H9 (cell line): ENCODE data around the gene TSLP. TPM values are rescaled to one million over a fixed set of nuclear protein-coding genes. Genes with fewer than 3 reads are reported as not detected.

ENCODE experiments used
- DNase-seq: peaks from one replicate; pipeline ENCODE4 v3.0.0-alpha.2; 2017
- H2AFZ ChIP-seq: one replicate; pipeline ENCODE4 v1.6.1; 2013; ENCODE audit warnings: mild to moderate bottlenecking, low read length, control low read depth, moderate library complexity
- H2AK5ac ChIP-seq: 2 replicates; pipeline ENCODE4 v1.6.1; 2013; ENCODE audit warnings: low read length, control low read depth, mixed read lengths; ENCODE audit not compliant: insufficient read length
- H2BK120ac ChIP-seq: one replicate; pipeline ENCODE4 v1.6.1; 2013; ENCODE audit warnings: low read depth, mild to moderate bottlenecking, low read length, control low read depth, inconsistent platforms; ENCODE audit not compliant: poor library complexity, severe bottlenecking
- H2BK12ac ChIP-seq: 2 replicates; pipeline ENCODE4 v1.6.1; 2013; ENCODE audit warnings: low read length, control low read depth, mixed read lengths, low read depth; ENCODE audit not compliant: insufficient read length
- H2BK15ac ChIP-seq: 2 replicates; pipeline ENCODE4 v1.6.1; 2013; ENCODE audit warnings: low read depth, low read length, control low read depth
- H2BK20ac ChIP-seq: one replicate; pipeline ENCODE4 v1.6.1; 2013; ENCODE audit warnings: low read depth, mild to moderate bottlenecking, low read length, control low read depth, inconsistent platforms; ENCODE audit not compliant: poor library complexity, severe bottlenecking
- H2BK5ac ChIP-seq: 2 replicates; pipeline ENCODE4 v1.6.1; 2013; ENCODE audit warnings: low read length, control low read depth, mixed read lengths; ENCODE audit not compliant: insufficient read length
- H3K14ac ChIP-seq: 2 replicates; pipeline ENCODE4 v1.6.1; 2013; ENCODE audit warnings: low read length, control low read depth; ENCODE audit not compliant: insufficient read depth
- H3K18ac ChIP-seq: 2 replicates; pipeline ENCODE4 v1.6.1; 2013; ENCODE audit warnings: low read depth, mild to moderate bottlenecking, mixed read lengths, low read length, control low read depth; ENCODE audit not compliant: insufficient read length
- H3K23ac ChIP-seq: 2 replicates; pipeline ENCODE4 v1.6.1; 2013; ENCODE audit warnings: low read length, control low read depth, mixed read lengths, low read depth; ENCODE audit not compliant: insufficient read length
- H3K23me2 ChIP-seq: 2 replicates; pipeline ENCODE4 v1.6.1; 2013; ENCODE audit warnings: low read depth, mild to moderate bottlenecking, mixed read lengths, low read length, control low read depth; ENCODE audit not compliant: insufficient read length, poor library complexity, severe bottlenecking
- H3K27ac ChIP-seq: 2 replicates; pipeline ENCODE4 v1.5.1; 2013; ENCODE audit warnings: low read length, control low read depth, mixed read lengths, low read depth; ENCODE audit not compliant: insufficient read length
- H3K27me3 ChIP-seq: 2 replicates; pipeline ENCODE4 v1.6.1; 2013; ENCODE audit warnings: low read length, control low read depth, inconsistent platforms; ENCODE audit not compliant: insufficient read depth
- H3K4ac ChIP-seq: 2 replicates; pipeline ENCODE4 v1.6.1; 2013; ENCODE audit warnings: low read depth, mild to moderate bottlenecking, control low read depth, inconsistent platforms, low read length, moderate library complexity
- H3K4me1 ChIP-seq: 2 replicates; pipeline ENCODE4 v1.6.1; 2013; ENCODE audit warnings: low read length, control low read depth, inconsistent platforms; ENCODE audit not compliant: insufficient read depth
- H3K4me2 ChIP-seq: 2 replicates; pipeline ENCODE4 v1.6.1; 2013; ENCODE audit warnings: low read length, control low read depth, mixed read lengths; ENCODE audit not compliant: insufficient read length, insufficient read depth
- H3K56ac ChIP-seq: 2 replicates; pipeline ENCODE4 v1.6.1; 2013; ENCODE audit warnings: low read depth, mild to moderate bottlenecking, mixed read lengths, low read length, control low read depth; ENCODE audit not compliant: insufficient read length
- H3K79me1 ChIP-seq: 2 replicates; pipeline ENCODE4 v1.6.1; 2013; ENCODE audit warnings: low read depth, mild to moderate bottlenecking, moderate library complexity, low read length, control low read depth, inconsistent platforms; ENCODE audit not compliant: insufficient read depth, poor library complexity, severe bottlenecking
- H3K79me2 ChIP-seq: 2 replicates; pipeline ENCODE4 v1.6.1; 2013; ENCODE audit warnings: low read length, control low read depth, inconsistent platforms; ENCODE audit not compliant: insufficient read depth
- H3K9ac ChIP-seq: 2 replicates; pipeline ENCODE4 v1.6.1; 2013; ENCODE audit warnings: low read length, control low read depth, mixed read lengths; ENCODE audit not compliant: insufficient read length; ENCODE audit errors: extremely low read depth
- H3K9me3 ChIP-seq: one replicate; pipeline ENCODE4 v1.6.1; 2013; ENCODE audit warnings: low read depth, low read length, inconsistent platforms; ENCODE audit not compliant: control insufficient read depth
- H3T11ph ChIP-seq: one replicate; pipeline ENCODE4 v1.6.1; 2013; ENCODE audit warnings: mild to moderate bottlenecking, low read length, control low read depth, inconsistent platforms
- H4K20me1 ChIP-seq: one replicate; pipeline ENCODE4 v1.6.1; 2013; ENCODE audit not compliant: control insufficient read depth, insufficient read length, insufficient read depth
- H4K5ac ChIP-seq: 2 replicates; pipeline ENCODE4 v1.6.1; 2013; ENCODE audit warnings: low read depth, mild to moderate bottlenecking, mixed read lengths, low read length, control low read depth; ENCODE audit not compliant: insufficient read length
- H4K8ac ChIP-seq: replicated peaks from 2 replicates; pipeline ENCODE4 v1.6.1; 2013; ENCODE audit warnings: low read length, control low read depth, mixed read lengths, low read depth; ENCODE audit not compliant: insufficient read length
- H4K91ac ChIP-seq: 2 replicates; pipeline ENCODE4 v1.6.1; 2013; ENCODE audit warnings: low read depth, mild to moderate bottlenecking, moderate library complexity, mixed read lengths, low read length, control low read depth; ENCODE audit not compliant: insufficient read length
- H3K27ac Mint-ChIP-seq, 3 experiments: 2 replicates in 2 of 3; 3 replicates in 1 of 3; pipeline ENCODE4 v1.8.0; 2020 to 2021; ENCODE audit warnings: mixed read lengths in 3 of 3, mild to moderate bottlenecking in 1 of 3, moderate library complexity in 1 of 3
- H3K27me3 Mint-ChIP-seq: 2 replicates; pipeline ENCODE4 v1.8.0; 2021; ENCODE audit warnings: low read depth, mild to moderate bottlenecking, moderate library complexity, mixed read lengths
- H3K36me3 Mint-ChIP-seq, 3 experiments: 2 replicates in 2 of 3; 3 replicates in 1 of 3; pipeline ENCODE4 v1.8.0; 2020 to 2021; ENCODE audit warnings: low read depth in 3 of 3, mixed read lengths in 3 of 3; ENCODE audit not compliant: insufficient read depth in 1 of 3
- H3K4me1 Mint-ChIP-seq, 2 experiments: 2 replicates each; pipeline ENCODE4 v1.8.0; 2020; ENCODE audit warnings: mixed read lengths in 2 of 2
- H3K4me3 Mint-ChIP-seq, 2 experiments: 2 replicates in 1 of 2; 3 replicates in 1 of 2; pipeline ENCODE4 v1.8.0; 2020 to 2021; ENCODE audit warnings: mild to moderate bottlenecking in 2 of 2, mixed read lengths in 2 of 2, moderate library complexity in 1 of 2
- H3K9me3 Mint-ChIP-seq, 2 experiments: 2 replicates in 1 of 2; 3 replicates in 1 of 2; pipeline ENCODE4 v1.8.0; 2020; ENCODE audit warnings: mild to moderate bottlenecking in 2 of 2, mixed read lengths in 2 of 2, moderate library complexity in 1 of 2
- WGBS: extraction: QIAGEN DNeasy Blood & Tissue Kit; methylation state at CpG from one replicate; pipeline ENCODE4 v1.1.7; 2013; ENCODE audit warnings: missing lambda C conversion rate, low lambda C conversion rate, mixed read lengths; ENCODE audit not compliant: insufficient read length; ENCODE audit errors: extremely low coverage; 5-methylcytosine and 5-hydroxymethylcytosine counted together
- total RNA-seq: library from RNA; stranded (reverse); gene quantifications from 2 replicates; pipeline ENCODE4 v1.2.1, GENCODE V29; 2021
- TF ChIP-seq, protein P1 (sequence below): fragments of 200-600 bp; sonication (generic); conservative IDR thresholded peaks from 3 replicates; pipeline ENCODE4 v1.8.0; 2021; ENCODE audit warnings: antibody characterized with exemption, mild to moderate bottlenecking

Gene TSLP
- total RNA-seq, 1 experiment from 2014 or later: 0.63 TPM

DNA sequence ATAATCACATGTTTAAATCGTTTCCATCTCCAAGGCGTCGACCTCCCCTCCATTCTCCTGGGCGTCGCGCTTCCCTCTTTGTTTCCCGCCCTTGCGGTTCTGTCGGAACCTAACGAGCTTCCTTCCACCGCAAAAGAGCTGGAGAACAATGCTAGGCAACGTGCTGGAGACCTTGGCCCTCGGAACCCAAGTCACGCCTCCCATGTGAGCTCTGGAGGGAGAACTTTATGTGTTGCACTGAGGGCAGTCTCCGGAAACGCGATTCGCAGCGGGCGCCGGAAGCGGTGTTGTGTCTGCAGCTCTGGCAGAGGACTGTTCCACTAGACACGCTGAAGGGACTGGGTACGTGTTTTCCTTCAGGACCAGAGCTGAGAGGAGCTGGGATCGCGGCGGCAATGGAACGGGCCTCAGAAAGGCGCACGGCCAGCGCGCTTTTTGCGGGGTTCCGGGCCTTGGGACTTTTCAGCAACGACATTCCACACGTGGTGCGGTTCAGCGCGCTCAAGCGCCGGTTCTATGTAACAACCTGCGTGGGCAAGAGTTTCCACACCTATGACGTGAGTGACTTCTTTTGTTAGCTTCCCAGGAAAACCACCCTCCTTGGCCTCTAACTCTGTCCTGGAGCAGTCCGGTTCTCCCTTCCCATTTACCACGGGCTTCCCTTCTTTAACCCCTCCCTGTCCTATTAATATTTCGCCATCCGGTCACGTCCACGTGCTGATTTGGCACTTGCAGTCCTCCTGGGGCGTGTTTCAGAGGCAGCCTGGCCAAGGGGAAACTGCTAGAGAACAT, 20.7 kb downstream of the TSLP start, which contains the start of gene WDR36:
Gene WDR36 (plus strand): TSS at position 287 of the 792 bp plus-strand sequence. CDS start 109 bp downstream, at position 396.
- no peak within 1 kb of the TSS for H2AK5ac ChIP-seq
- H3K18ac ChIP-seq: peak within 1 kb of the TSS; percentile 68
- no peak within 1 kb of the TSS for H2BK12ac ChIP-seq
- H2AFZ ChIP-seq: peak within 1 kb of the TSS; percentile 25
- no peak within 1 kb of the TSS for H3K4ac ChIP-seq
- no peak within 1 kb of the TSS for H3T11ph ChIP-seq
- H2BK15ac ChIP-seq: no peak within 1 kb of the TSS
- peak within 1 kb of the TSS; percentile 78 for H3K14ac ChIP-seq
- H3K36me3 Mint-ChIP-seq: peaks cover 15 to 38% (median 31%) of the 10 kb centered on the region in 3 experiments
- H3K27me3 ChIP-seq: peaks cover 3% of the 10 kb centered on the region; the same call in 1 of the 2 replicates
- H4K5ac ChIP-seq: peak within 1 kb of the TSS; percentile 73
- no CpG with 5 or more reads among the region's 50 CpGs for WGBS
- H3K23ac ChIP-seq: no peak within 1 kb of the TSS
- peaks cover 12 to 13% of the 10 kb centered on the region in 2 experiments for H3K4me1 Mint-ChIP-seq
- no peak within 1 kb of the TSS for H2BK5ac ChIP-seq
- no peak within 1 kb of the TSS for H2BK120ac ChIP-seq
- no peaks in the 10 kb centered on the region for H3K79me1 ChIP-seq
- H3K4me3 Mint-ChIP-seq: peak within 1 kb of the TSS; percentile 98 to 100
- peak within 1 kb of the TSS in 2 of 3 experiments; percentile 93 to 94; a peak in 6 of 7 replicates for H3K27ac Mint-ChIP-seq
- H3K9me3 Mint-ChIP-seq: peaks cover 16 to 17% of the 10 kb centered on the region in 2 experiments
- H4K91ac ChIP-seq: no peak within 1 kb of the TSS
- peak within 1 kb of the TSS; percentile 96 for H3K4me2 ChIP-seq
- H4K20me1 ChIP-seq: no peaks in the 10 kb centered on the region
- peaks cover 8% of the 10 kb centered on the region for H3K23me2 ChIP-seq
- H3K4me1 ChIP-seq: no peaks in the 10 kb centered on the region
- H3K27me3 Mint-ChIP-seq: peaks cover 20% of the 10 kb centered on the region
- TF ChIP-seq, protein P1, sequence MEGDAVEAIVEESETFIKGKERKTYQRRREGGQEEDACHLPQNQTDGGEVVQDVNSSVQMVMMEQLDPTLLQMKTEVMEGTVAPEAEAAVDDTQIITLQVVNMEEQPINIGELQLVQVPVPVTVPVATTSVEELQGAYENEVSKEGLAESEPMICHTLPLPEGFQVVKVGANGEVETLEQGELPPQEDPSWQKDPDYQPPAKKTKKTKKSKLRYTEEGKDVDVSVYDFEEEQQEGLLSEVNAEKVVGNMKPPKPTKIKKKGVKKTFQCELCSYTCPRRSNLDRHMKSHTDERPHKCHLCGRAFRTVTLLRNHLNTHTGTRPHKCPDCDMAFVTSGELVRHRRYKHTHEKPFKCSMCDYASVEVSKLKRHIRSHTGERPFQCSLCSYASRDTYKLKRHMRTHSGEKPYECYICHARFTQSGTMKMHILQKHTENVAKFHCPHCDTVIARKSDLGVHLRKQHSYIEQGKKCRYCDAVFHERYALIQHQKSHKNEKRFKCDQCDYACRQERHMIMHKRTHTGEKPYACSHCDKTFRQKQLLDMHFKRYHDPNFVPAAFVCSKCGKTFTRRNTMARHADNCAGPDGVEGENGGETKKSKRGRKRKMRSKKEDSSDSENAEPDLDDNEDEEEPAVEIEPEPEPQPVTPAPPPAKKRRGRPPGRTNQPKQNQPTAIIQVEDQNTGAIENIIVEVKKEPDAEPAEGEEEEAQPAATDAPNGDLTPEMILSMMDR: no peak
- no peak within 1 kb of the TSS for H3K56ac ChIP-seq
- no peaks in the 10 kb centered on the region for H3K9me3 ChIP-seq
- H2BK20ac ChIP-seq: no peak within 1 kb of the TSS
- no peak within 1 kb of the TSS for H4K8ac ChIP-seq
- peak; percentile 95 for DNase-seq
- peak within 1 kb of the TSS; percentile 89 for H3K9ac ChIP-seq
- H3K79me2 ChIP-seq: peaks cover 22% of the 10 kb centered on the region; the same call in 1 of the 2 replicates
- H3K27ac ChIP-seq: no peak within 1 kb of the TSS
